ENCODE results near the gene CREM. TPM values are rescaled to one million over a fixed set of nuclear protein-coding genes. Genes with fewer than 3 reads are reported as not detected.

Gene CREM
- total and polyA plus RNA-seq, 2 of the 4 experiments (the other 2 are of a cell fraction): 33.2 to 40.5 TPM

- DNase-seq: no peak
Observed at GRCh38 chr10:35092851-35093250, 33.8 kb upstream of the CREM start.

More at GRCh38 chr10:35092851-35093250, 33.8 kb upstream of the CREM start:
- no peak overlapping the region for H3K4me2 ChIP-seq (ENCODE audit: low read depth, low read length)
- no peak overlapping the region for H2AFZ ChIP-seq (replicated peaks; ENCODE audit: low read length, poor library complexity)
- TF ChIP-seq MXI1 (IDR thresholded peaks at IDR 0.05; ENCODE audit: borderline replicate concordance, low read depth, low read length): no peak
- no peak for TF ChIP-seq BHLHE40 (IDR thresholded peaks at IDR 0.05; ENCODE audit: low read depth, low read length)
- H4K20me1 ChIP-seq (ENCODE audit: insufficient read depth, low read length): 0 out of 2 replicates have a peak, but pooled peaks cover 3% of the 10 kb centered on the region
- peaks cover 2% of the 10 kb centered on the region for H3K27me3 ChIP-seq (ENCODE audit: control insufficient read depth, insufficient read depth, low read length)
- peaks cover 8 to 24% of the 10 kb centered on the region in 2 experiments; a peak in 3 of 4 replicates for H3K79me1 ChIP-seq (ENCODE audit: low read depth in 1 of 2, low read length in 2 of 2)
- no peak overlapping the region for H2BK15ac ChIP-seq (ENCODE audit: low read depth, low read length)
- H4K8ac ChIP-seq (ENCODE audit: low read depth in 2 of 2, low read length in 2 of 2): no peak overlapping the region
- H4K5ac ChIP-seq (ENCODE audit: low read depth, low read length): no peak overlapping the region
- no peak overlapping the region for H3K56ac ChIP-seq (ENCODE audit: extremely low read depth, insufficient read depth, low read length)
- H3K14ac ChIP-seq (replicated peaks; ENCODE audit: low read depth, low read length): no peak overlapping the region
- H3K36me3 ChIP-seq (ENCODE audit: control insufficient read depth, insufficient read depth, low read length): no peaks in the 10 kb centered on the region
- H3K4me3 ChIP-seq (ENCODE audit: insufficient read depth, low read depth, low read length): no peak overlapping the region
- H2AK5ac ChIP-seq (ENCODE audit: low read depth, low read length): no peak overlapping the region
- H3K9me3 ChIP-seq (ENCODE audit: control insufficient read depth, insufficient read depth, low read length): peaks cover 5% of the 10 kb centered on the region; the same call in 1 of the 2 replicates
- no TSS peak for BruUV-seq (replicated peaks)
- WGBS, 2 experiments (ENCODE audit: extremely low coverage in 2 of 2, insufficient read length in 1 of 2): no CpG with 5 or more reads among the region's 1 CpG
- no peak overlapping the region for H3K18ac ChIP-seq (ENCODE audit: low read depth, low read length)
- dilution Hi-C loops (cut with HindIII; ENCODE audit: low sequenced_read_pairs, unreplicated experiment): no loop called here
- no peak overlapping the region for H2AK9ac ChIP-seq (replicated peaks; ENCODE audit: low read depth, low read length, poor library complexity)
- H3K4ac ChIP-seq (ENCODE audit: low read depth, low read length): no peak overlapping the region
- no peak overlapping the region for H2BK120ac ChIP-seq (ENCODE audit: low read depth, low read length)
- no peak overlapping the region for H3K23ac ChIP-seq (ENCODE audit: low read depth, low read length)
- H3K9me1 ChIP-seq (ENCODE audit: insufficient read depth, low read length): 0 out of 2 replicates have a peak, but pooled peaks cover 2% of the 10 kb centered on the region
- no peak overlapping the region for H2BK5ac ChIP-seq (ENCODE audit: low read depth, low read length, poor library complexity, severe bottlenecking)
- no peak for ATAC-seq (ENCODE audit: low read depth)
- no peaks in the 10 kb centered on the region for H3K4me1 ChIP-seq (ENCODE audit: control insufficient read depth, insufficient read depth, low read length)
- no peak overlapping the region for H3K27ac ChIP-seq (ENCODE audit: insufficient read depth, low read length)
- intact Hi-C loops (cut with micrococcal nuclease): no loop called here
- CTCF ChIA-PET: no interaction called here
- in situ Hi-C loops (cut with MboI; ENCODE audit: low sequenced_read_pairs): no loop called here
- no peak overlapping the region for H2BK20ac ChIP-seq (ENCODE audit: low read depth, low read length)
- no peak overlapping the region for H4K91ac ChIP-seq (ENCODE audit: insufficient read depth, low read depth, low read length)
- H3K9ac ChIP-seq (ENCODE audit: low read depth, low read length): no peak overlapping the region
- POLR2A ChIA-PET (ENCODE audit: unreplicated experiment): no interaction called here

Data from IMR-90 (cell line).